T-helper 1 cell treated with Interleukin-12 subunit alpha and Interleukin-12 subunit beta and Interleukin-4 antibody, amounts not matched to agents 30 μg/mL and 1 μg/mL, for 36 hours (primary cell): Measurements from ENCODE around the gene HILPDA.

Source experiments
- H3K27ac Mint-ChIP-seq: one replicate; pipeline ENCODE4 v1.8.0; 2021; ENCODE audit warnings: mild to moderate bottlenecking, mixed read lengths
- H3K27me3 Mint-ChIP-seq: one replicate; pipeline ENCODE4 v1.8.0; 2021; ENCODE audit warnings: low read depth, mixed read lengths
- H3K36me3 Mint-ChIP-seq: one replicate; pipeline ENCODE4 v1.8.0; 2021; ENCODE audit warnings: low read depth, mixed read lengths
- H3K4me1 Mint-ChIP-seq: one replicate; pipeline ENCODE4 v1.8.0; 2021; ENCODE audit warnings: low read depth, mixed read lengths
- H3K4me3 Mint-ChIP-seq: one replicate; pipeline ENCODE4 v1.8.0; 2021; ENCODE audit warnings: mild to moderate bottlenecking, moderate library complexity, mixed read lengths
- H3K9me3 Mint-ChIP-seq: one replicate; pipeline ENCODE4 v1.8.0; 2021; ENCODE audit warnings: mixed read lengths

HILPDA gene

GRCh38 chr7:128422037-128422436, 33.6 kb upstream of the HILPDA start:
- H3K4me1 Mint-ChIP-seq: peaks cover 4% of the 10 kb centered on the region
- H3K27me3 Mint-ChIP-seq: peaks cover 4% of the 10 kb centered on the region
- no peak overlapping the region for H3K27ac Mint-ChIP-seq
- H3K4me3 Mint-ChIP-seq: no peak overlapping the region
- no peaks in the 10 kb centered on the region for H3K9me3 Mint-ChIP-seq
- H3K36me3 Mint-ChIP-seq: no peaks in the 10 kb centered on the region

- Mint-ChIP-seq H3K27ac (no peak overlapping the region), H3K4me1 (peaks cover 5% of the 10 kb centered on the region), H3K4me3 (no peak overlapping the region), H3K9me3 (no peaks in the 10 kb centered on the region), H3K36me3 (no peaks in the 10 kb centered on the region), H3K27me3 (peaks cover 4% of the 10 kb centered on the region)
Observed at GRCh38 chr7:128422842-128423241, 32.8 kb upstream of the HILPDA start.

GRCh38 chr7:128424686-128425275, 30.9 kb upstream of the HILPDA start:
- no peaks in the 10 kb centered on the region for H3K9me3 Mint-ChIP-seq
- H3K4me3 Mint-ChIP-seq: no peak overlapping the region
- no peak overlapping the region for H3K27ac Mint-ChIP-seq
- H3K4me1 Mint-ChIP-seq: peaks cover 8% of the 10 kb centered on the region
- H3K36me3 Mint-ChIP-seq: no peaks in the 10 kb centered on the region
- H3K27me3 Mint-ChIP-seq: peaks cover 4% of the 10 kb centered on the region

- Mint-ChIP-seq H3K4me1 (peaks cover 8% of the 10 kb centered on the region), H3K36me3 (no peaks in the 10 kb centered on the region), H3K4me3 (no peak overlapping the region), H3K9me3 (no peaks in the 10 kb centered on the region), H3K27me3 (peaks cover 8% of the 10 kb centered on the region), H3K27ac (no peak overlapping the region)
Observed at GRCh38 chr7:128425850-128426249, 29.8 kb upstream of the HILPDA start.

GRCh38 chr7:128427289-128427891, 28.3 kb upstream of the HILPDA start:
- H3K4me1 Mint-ChIP-seq: peaks cover 8% of the 10 kb centered on the region
- H3K9me3 Mint-ChIP-seq: no peaks in the 10 kb centered on the region
- no peak overlapping the region for H3K27ac Mint-ChIP-seq
- peaks cover 8% of the 10 kb centered on the region for H3K27me3 Mint-ChIP-seq
- no peak overlapping the region for H3K4me3 Mint-ChIP-seq
- H3K36me3 Mint-ChIP-seq: no peaks in the 10 kb centered on the region

GRCh38 chr7:128430207-128430606, 25.5 kb upstream of the HILPDA start:
- peaks cover 17% of the 10 kb centered on the region for H3K27me3 Mint-ChIP-seq
- H3K4me1 Mint-ChIP-seq: peaks cover 6% of the 10 kb centered on the region
- H3K4me3 Mint-ChIP-seq: no peak overlapping the region
- no peaks in the 10 kb centered on the region for H3K36me3 Mint-ChIP-seq
- no peaks in the 10 kb centered on the region for H3K9me3 Mint-ChIP-seq
- no peak overlapping the region for H3K27ac Mint-ChIP-seq

GRCh38 chr7:128431221-128431620, 24.5 kb upstream of the HILPDA start:
- Mint-ChIP-seq H3K4me1 (peaks cover 6% of the 10 kb centered on the region), H3K27ac (no peak overlapping the region), H3K9me3 (no peaks in the 10 kb centered on the region), H3K27me3 (peaks cover 23% of the 10 kb centered on the region), H3K4me3 (no peak overlapping the region), H3K36me3 (no peaks in the 10 kb centered on the region)

- H3K9me3 Mint-ChIP-seq: no peaks in the 10 kb centered on the region
- H3K27ac Mint-ChIP-seq: no peak overlapping the region
- H3K36me3 Mint-ChIP-seq: no peaks in the 10 kb centered on the region
- H3K27me3 Mint-ChIP-seq: peaks cover 23% of the 10 kb centered on the region
- H3K4me1 Mint-ChIP-seq: peaks cover 6% of the 10 kb centered on the region
- H3K4me3 Mint-ChIP-seq: no peak overlapping the region
Observed at GRCh38 chr7:128431754-128432153, 23.9 kb upstream of the HILPDA start.

GRCh38 chr7:128434413-128435326, 21.0 kb upstream of the HILPDA start:
- Mint-ChIP-seq H3K4me3 (no peak overlapping the region), H3K9me3 (no peaks in the 10 kb centered on the region), H3K27me3 (peaks cover 27% of the 10 kb centered on the region), H3K36me3 (no peaks in the 10 kb centered on the region), H3K4me1 (peaks cover under 1% of the 10 kb centered on the region), H3K27ac (no peak overlapping the region)

- Mint-ChIP-seq H3K4me1 (no peaks in the 10 kb centered on the region), H3K27me3 (peaks cover 26% of the 10 kb centered on the region), H3K36me3 (no peaks in the 10 kb centered on the region)
Observed at GRCh38 chr7:128435327-128435686, 20.4 kb upstream of the HILPDA start.

GRCh38 chr7:128437426-128438332, 18.0 kb upstream of the HILPDA start:
- Mint-ChIP-seq H3K4me1 (no peaks in the 10 kb centered on the region), H3K27ac (no peak overlapping the region), H3K9me3 (no peaks in the 10 kb centered on the region), H3K27me3 (peaks cover 23% of the 10 kb centered on the region), H3K36me3 (no peaks in the 10 kb centered on the region), H3K4me3 (no peak overlapping the region)

More at GRCh38 chr7:128435327-128435686, 20.4 kb upstream of the HILPDA start:
- Mint-ChIP-seq H3K4me3 (no peak overlapping the region), H3K9me3 (no peaks in the 10 kb centered on the region), H3K27ac (no peak overlapping the region)

GRCh38 chr7:128442356-128442755, 13.3 kb upstream of the HILPDA start:
- H3K36me3 Mint-ChIP-seq: no peaks in the 10 kb centered on the region
- H3K4me1 Mint-ChIP-seq: no peaks in the 10 kb centered on the region
- no peaks in the 10 kb centered on the region for H3K9me3 Mint-ChIP-seq
- H3K4me3 Mint-ChIP-seq: no peak overlapping the region
- no peak overlapping the region for H3K27ac Mint-ChIP-seq
- H3K27me3 Mint-ChIP-seq: peaks cover 7% of the 10 kb centered on the region

- H3K27me3 Mint-ChIP-seq: peaks cover 3% of the 10 kb centered on the region
- no peak overlapping the region for H3K4me3 Mint-ChIP-seq
- H3K9me3 Mint-ChIP-seq: no peaks in the 10 kb centered on the region
- no peak overlapping the region for H3K27ac Mint-ChIP-seq
- H3K36me3 Mint-ChIP-seq: no peaks in the 10 kb centered on the region
- H3K4me1 Mint-ChIP-seq: no peaks in the 10 kb centered on the region
Observed at GRCh38 chr7:128443831-128444600, 11.7 kb upstream of the HILPDA start.
